HG03139 (cell line): ENCODE data around the gene CALML6.
"Not testable (repeated sequence)": the region's sequence is repeated elsewhere in the genome, so short reads cannot be mapped to it uniquely, and the experiment has no call there.

Experiments used
- ATAC-seq: cut with Tn5 transposase; IDR thresholded peaks from one replicate; pipeline ENCODE4 v1.9.1; 2021; ENCODE audit not compliant: unreplicated experiment

The CALML6 gene, protein sequence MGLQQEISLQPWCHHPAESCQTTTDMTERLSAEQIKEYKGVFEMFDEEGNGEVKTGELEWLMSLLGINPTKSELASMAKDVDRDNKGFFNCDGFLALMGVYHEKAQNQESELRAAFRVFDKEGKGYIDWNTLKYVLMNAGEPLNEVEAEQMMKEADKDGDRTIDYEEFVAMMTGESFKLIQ

DNA sequence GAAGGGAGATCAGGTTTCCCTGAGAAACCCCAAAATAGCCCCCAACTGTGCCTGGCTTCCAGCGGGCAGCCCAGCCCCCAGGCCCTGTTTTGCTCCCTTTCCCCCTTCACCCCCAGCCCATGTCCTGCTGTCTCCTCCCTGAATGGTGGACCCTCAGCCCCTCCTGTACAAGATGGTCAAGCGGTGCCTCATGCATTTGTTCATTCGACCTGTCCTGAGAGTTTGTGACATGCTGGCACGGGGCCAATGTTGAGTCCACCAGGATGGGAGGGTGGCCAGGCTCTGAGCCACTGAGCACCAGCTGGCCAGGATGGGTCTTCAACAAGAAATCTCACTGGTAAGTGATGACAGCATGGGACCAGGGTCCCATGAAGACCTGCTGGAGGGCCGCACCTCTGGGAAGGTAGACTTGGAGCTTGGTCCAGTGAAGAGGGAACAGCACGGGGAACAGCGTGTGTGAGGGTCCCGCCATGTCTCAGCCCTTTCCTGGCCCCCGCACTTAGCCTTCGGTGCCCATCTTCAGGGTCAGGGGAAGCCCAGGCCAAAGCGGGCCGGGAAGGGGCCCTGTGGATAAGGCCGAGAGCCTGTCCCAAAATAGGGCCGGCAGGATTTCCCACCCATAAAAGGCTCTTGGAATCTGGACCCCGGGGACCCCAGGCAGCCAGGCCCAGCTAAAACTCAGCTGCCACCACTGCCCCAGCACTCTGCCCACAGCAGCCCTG is at the start of gene CALML6:
Gene CALML6, plus strand, starts transcription at position 290 of the 722 bp plus-strand sequence. Its CDS starts 21 bp downstream, at position 311.
- ATAC-seq: no peak

DNA sequence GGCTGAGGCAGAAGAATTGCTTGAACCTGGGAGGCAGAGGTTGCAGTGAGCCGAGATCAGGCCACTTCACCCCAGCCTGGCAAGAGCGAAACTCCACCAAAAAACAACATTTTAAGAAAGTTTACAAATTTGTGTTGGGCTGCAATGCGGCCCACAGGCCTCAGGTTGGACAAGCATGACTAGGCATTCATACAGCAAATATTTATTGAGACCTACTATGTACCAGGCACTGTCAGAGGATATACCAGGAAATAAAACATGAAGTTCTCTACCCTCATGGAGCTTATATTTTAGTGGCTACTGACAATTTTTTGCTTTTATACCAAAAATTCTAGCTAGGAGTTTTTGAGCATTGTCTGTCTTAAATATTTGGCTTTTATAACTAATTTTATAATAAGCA is 47.9 kb upstream of the CALML6 start:
- no peak for ATAC-seq

DNA sequence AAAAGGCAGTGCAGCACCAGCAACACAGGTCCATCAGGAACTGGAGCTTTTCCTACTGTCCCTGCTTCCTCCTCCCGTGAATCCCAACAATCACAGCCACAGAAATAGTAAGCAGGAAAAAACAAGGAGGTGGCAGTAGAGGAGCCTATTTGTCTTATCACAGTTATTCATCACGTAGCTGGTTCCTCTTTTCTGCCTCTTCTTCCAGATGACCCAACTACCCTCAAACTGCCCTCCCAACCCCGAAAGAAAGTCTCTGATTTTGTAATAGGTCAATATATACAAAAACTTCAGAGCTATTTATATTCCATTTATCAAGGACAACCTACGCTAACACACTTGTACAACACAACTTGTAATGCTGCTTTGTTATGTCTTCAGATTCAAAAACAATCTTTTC is 45.6 kb upstream of the CALML6 start:
- ATAC-seq: no peak

DNA sequence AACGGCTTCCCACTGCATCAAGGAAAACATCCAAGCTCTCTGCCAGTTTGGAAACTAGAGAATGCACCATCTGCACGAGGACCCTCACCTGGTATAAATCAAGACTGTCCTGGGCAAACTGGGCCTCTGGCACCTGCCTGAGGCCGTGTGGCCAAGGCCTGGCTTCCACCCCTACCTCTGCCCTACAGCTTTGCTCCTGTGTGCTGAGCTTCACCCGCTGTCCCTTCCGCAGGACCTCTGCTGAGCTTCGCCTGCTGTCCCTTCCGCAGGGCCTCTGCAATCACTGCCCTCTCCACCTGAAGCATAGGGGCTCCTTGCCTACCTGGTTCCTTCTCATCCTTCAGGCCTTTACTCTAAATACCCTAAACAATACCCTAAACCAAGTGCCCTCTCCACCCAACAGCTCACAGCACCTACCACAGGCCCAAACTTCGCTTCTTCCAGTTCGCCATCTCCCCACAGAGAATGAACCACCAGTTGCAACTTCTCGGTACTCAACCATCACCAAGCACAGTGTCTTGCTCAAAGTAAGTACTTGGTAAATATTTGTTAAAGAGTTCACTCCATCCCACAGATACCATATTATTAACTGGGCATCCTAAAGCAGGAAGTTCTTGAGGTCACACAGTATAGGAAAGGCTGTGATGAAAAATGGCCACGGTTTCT is 42.6 kb upstream of the CALML6 start:
- no peak for ATAC-seq

DNA sequence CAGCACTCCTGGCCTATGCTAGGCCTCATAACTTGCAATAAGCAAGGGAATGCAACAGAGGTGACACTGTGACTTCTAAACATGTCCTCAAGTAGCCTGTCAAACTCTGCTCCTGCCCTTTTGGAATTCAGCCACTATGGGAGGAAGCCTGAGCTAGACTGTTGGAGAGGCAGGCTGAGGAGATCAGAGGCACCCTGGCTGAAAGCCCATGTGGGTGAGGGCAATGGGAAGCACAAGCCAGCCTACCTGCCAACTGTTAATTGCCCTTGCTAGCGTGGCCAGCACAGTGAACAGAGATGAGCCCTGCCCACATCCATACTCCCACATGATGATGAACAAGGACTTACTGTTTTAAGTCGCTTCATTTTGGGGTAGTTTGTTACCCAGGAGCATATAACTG is 41.9 kb upstream of the CALML6 start:
- ATAC-seq: no peak

DNA sequence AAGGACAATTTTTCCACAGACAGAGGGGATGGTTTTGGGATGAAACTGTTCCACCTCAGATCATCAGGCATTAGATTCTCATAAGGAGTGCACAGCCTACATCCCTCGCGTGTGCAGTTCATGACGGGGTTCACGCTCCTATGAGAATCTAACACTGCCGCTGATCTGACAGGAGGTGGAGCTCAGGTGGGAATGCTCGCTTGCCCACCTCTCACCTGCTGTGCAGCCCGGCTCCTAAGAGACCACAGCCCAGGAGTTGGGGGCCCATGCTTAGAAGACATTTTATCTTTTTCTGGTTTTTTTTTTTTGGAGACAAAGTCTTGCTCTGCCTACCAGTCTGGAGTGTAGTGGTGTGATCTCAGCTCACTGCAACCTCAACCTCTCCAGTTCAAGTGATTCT is 40.2 kb upstream of the CALML6 start:
- ATAC-seq: no peak

DNA sequence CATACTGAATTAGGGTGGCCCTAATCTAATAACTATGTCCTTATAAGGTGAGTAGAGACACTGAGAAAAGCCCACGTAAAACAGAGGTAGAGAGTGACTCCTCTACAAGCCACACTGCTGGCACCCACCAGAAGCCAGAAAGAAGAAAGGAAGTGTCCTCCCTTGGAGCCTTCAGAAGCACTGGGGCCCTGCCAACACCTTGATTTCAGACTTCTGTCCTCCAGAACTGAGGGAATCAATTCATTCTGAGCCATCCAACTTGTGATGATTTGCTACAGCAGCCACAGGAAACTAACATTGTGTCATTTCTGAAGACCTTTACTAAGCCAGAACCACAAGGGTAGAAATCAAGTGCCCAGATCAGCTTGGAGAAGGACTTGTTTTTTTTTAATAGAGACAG is 39.1 kb upstream of the CALML6 start:
- ATAC-seq: no peak

DNA sequence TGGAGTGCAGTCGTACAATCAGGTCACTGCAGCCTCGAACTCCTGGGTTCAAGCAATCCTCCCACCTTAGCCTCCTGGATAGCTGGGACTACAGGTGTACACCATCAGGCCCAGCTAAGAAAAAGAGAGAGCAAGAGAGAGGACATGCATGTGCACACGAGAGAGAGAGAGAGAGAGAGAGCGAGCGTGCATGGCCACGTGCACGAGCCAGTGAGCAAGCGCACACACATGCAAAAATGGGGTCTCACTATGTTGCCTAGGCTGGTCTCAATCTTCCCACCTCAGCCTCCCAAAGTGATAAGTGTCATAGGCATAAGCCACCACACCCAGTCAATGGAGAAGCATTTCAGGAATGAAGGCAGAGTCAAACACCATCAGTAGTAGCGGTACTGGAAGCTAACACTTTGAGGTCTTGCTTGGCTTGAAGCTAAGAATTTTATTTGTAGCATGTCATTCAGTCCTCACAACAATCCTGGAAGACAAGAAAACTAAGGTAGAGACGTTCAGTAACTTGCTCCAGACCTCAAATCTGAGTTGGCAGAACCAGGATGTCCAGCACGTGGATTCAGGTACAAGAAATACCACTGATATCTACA is 38.6 kb upstream of the CALML6 start:
- ATAC-seq: no peak

DNA sequence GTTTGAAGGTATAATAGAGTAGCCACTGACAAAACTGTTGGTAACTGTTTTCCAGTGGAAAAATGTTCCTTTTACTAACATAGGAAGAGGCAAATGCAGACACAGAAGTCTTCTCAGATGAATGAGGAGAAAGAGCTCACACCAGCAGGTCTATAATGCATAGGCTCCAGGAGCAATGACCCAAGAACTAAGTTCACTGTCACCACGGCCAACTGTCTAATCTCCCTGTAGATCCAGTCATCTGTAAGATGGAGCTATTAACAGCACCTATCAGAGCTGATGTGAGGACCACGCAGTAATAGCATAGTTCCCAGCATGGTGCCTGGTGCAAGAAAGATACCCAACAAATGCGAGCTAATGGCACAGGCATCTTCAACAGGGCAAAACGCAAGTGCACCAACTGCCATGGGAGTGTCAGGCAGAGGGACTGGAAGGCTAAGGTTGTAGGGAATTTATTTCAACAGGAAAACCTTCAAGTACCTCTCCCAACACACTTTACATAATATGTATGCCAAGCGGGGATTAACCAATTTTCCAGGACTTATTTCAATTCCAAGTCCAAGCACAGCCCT is 37.1 kb upstream of the CALML6 start:
- no peak for ATAC-seq

DNA sequence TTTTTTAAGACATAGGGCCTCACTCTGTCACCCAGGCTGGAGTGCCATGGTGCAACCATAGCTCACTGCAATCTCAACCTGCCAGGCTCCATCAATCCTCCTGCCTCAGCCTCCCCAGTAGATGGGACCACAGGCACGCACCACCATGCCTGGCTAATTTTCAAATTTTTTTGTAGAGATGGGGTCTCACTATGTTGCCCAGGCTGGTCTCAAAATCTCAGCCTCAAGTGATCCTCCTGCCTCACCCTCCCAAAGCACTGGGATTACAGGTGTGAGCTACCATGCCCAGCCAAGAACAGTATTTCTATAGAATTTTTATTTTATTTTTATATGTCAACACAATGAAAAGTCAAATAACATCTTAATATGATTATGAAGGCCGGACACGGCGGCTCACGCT is 35.1 kb upstream of the CALML6 start:
- no peak for ATAC-seq

DNA sequence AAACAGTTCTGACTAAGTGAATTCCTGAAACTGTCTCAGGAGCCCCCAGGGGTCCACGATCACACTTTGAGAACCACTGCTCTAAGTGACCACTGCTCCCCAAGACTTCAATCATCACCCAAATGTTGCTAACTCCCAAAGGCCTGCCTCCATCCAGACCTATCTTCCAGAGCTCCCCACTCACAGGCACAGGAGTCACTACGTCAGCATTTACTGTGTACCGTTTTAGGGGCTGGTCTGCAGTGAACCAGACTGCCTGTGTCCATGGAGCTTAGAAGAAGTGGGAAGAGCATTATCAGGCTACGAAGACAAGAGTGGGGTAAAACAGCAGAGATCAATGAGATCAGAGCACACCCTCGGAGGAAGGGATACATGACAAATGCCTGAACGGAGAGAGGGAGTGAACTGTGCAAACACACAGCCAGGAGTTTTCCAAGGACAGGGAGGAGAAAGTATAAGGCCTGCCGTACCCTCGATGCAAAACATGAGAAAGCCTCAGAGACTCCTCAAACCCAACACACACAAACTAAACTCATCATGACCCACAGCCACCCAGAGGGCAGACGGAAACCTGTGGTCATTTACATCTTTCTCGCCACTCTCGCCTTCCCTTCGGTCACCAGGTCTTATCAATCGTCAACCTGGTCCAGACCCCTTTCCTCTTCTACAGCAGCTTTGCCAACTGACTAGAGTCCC is 34.3 kb upstream of the CALML6 start:
- ATAC-seq: no peak

DNA sequence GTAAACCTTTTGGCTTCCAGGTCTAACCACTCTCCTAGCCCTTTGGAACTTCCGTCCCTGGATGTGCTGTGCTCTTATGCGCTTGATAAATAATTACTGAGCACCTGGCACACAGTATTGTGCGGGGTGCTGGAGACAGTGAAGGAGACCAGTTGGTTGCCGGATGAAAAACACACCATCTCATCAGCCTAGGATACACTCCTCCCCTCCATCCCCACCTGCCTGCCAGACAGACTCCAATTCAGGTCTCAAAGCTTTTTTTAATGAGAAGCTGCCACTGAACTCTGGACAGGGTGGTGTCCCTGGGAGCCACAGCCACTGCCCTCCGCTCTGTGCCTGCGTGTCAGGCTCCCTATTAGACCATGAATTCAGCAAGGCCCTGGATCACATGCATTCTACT is 33.3 kb upstream of the CALML6 start:
- no peak for ATAC-seq

DNA sequence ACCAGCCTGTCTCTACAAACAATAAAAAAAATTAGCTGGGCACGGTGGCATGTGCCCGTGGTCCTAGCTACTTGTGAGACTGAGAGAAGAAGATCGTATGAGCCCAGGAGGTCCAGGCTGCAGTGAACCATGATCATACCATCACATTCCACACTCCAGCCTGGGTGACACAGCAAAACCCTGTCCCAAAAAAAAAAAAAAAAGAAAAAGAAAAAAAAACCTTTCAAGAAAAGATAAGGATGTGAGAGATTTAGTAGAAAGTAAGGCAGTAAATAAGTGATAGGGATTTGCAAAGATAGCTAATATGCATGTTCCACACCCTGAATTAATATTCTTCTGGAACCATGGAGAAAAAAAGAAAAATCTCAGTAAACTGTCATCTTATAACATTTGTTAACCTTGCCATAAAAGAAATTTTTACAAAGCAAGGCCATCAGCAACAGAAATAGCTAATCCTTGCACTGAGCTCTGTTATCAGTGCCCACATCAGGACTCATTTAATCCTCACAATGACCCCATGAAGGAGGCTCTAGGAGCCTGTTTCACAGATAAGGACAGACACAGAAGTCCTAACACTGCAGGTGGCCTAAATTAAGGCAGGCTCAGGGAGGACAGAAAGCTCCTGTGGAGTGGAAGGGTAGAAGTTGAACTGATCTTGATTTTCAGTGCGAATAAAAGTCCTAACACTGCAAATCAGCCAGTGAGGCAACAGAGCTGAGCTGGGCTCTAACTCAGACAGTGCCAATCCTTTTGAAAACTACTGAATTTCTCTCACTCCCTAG is 31.8 kb upstream of the CALML6 start:
- no peak for ATAC-seq

DNA sequence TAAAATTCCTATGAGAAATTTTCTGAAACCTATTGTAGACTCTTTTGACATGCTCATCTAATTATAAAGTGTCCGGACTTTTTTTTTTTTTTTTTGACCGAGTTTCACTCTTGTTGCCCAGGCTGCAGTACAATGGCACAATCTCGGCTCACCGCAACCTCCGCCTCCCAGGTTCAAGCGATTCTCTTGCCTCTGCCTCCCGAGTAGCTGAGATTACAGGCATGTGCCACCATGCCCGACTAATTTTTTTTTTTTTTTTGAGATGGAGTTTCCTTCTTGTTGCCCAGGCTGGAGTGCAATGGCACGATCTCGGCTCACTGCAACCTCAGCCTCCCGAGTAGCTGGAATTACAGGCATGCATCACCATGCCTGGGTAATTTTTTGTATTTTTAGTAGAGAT is 31.2 kb upstream of the CALML6 start:
- ATAC-seq: not testable (repeated sequence)

DNA sequence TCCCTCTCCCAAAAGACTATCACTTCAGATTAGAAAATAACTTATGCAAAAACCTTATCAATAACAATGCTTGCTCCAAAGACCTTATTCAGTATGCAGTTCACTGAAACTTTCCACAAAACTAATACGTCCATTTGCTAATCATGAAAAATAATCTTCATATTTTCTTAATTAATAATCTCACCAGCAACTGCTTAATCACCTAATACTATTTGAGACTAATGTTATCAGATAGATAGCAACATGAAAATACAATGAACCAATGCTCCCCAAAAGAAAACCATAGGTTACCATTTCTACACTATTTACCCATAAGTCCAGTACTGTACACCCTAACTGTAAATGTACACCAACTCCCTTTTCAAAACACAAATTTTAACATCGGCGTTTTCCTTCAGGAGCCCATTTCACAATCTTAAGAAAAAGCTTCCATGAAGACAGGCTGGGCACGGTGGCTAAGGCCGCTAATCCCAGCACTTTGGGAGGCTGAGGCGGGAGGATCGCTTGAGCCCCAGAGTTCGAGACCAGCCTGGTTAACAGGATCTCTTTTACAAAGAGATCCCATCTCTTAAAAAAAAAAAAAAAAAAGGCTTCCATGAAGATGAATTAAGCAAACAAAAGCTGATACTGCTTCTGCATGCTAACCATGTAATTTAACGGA is 25.8 kb upstream of the CALML6 start:
- no peak for ATAC-seq

DNA sequence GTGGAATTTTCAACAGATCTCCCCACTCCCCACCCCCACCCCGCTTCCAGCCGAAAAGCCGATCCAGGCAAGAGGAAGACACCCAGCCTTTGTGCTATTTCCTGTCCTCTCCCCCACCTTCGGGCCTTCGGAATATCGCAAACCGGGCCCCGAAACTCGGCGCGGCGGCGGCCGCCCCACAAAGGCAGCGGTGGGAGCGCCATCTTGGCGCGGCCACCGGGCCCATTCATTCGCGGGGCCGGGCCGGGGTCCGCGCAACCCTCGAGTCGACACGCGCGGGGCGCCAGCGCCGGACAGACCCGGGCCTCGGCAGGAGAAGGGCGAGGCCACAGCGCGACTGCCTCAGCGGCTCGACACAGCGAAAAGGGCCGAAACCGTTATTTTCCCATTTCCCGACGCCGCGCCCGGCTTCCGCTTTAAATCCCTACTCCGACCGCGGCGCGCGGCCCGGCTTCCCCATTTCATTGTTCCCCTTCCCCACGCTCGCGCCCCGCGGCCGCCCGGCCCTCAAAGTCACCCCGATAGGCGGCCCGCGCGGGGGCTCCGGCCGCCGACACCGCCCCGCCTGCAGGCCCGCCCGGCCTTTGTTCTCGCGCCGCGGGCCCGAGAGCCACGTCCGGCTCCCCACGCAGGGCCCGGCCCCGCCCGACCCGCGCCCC is 25.1 kb upstream of the CALML6 start:
- peak; percentile 21 for ATAC-seq

DNA sequence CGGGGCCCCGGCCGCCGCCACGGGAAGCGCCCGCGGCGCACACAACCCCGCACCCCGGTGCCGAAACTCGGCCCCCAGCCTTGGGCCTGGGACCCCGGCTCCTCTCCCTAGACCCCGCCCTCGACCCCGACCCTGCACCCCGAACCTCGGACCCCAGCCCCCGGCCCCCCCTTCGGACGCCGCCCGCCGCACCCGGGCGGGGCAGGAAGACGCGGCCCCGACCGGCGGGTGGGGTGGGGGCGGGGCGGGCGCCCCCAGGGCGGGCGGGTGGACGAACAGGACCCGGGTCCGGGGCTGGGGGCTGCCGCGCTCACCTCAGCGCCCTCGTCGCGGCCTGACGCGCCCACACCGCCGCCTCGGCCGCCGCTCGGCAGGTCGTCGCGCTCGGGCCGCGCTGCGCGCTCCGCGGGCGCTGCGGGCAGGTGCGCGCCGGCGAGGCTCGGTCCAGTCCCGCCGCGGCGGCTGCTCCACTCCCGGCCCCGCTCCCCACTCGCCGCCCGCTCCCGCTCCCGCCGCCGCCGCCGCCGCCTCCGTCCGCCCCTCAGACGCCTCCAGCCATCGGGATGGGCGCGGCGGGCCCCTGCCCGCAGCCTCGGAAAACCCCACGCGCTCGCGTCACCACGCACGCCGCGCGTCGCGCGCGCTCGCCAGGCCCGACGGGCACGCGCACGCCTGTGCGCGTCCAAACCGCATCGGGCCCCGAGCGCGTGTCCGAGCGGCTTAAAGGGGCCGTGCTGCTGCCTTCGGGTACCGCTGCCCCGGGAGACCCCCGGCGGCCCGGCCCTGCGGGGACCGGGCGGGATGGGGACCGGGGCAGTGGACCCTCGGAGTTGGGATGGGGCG is 24.3 kb upstream of the CALML6 start, which contains the start of gene GNB1:
Gene GNB1, minus strand, starts transcription at position 582 of the 843 bp plus-strand sequence. CDS start 65,634 bp downstream, outside the sequence.
- peak; percentile 52 for ATAC-seq
